ENCODE data around the gene RAB4B. TPM values are rescaled to one million over a fixed set of nuclear protein-coding genes. Genes with fewer than 3 reads are reported as not detected.
"Not testable (repeated sequence)": the region's sequence is repeated elsewhere in the genome, so short reads cannot be mapped to it uniquely, and the experiment has no call there.

The RAB4B gene
- total RNA-seq, 4 donors from 2014 or later = 22.9 to 26.6 (median 23.2) TPM

- DNase-seq (ENCODE audit: extremely low spot score); H3K27me3 ChIP-seq; H3K27ac ChIP-seq (replicated peaks in 1 of 4); intact Hi-C loops (cut with DNase I); H3K9me3 ChIP-seq; H3K4me3 ChIP-seq: not testable (repeated sequence)
- peaks cover 0 to 14% (median 4%) of the 10 kb centered on the region in 4 donors for H3K4me1 ChIP-seq
- H3K36me3 ChIP-seq = peaks cover 9 to 26% (median 18%) of the 10 kb centered on the region in 4 donors
- 78% methylated on average over 28 of the region's 29 CpGs for WGBS
Measured at GRCh38 chr19:40826699-40827385, 48.8 kb downstream of the RAB4B start.

GRCh38 chr19:40827386-40828247 is 49.6 kb downstream of the RAB4B start:
- no peak for DNase-seq (ENCODE audit: extremely low spot score)
- H3K4me1 ChIP-seq = peaks cover 0 to 14% (median 3%) of the 10 kb centered on the region in 4 donors
- no peak overlapping the region for H3K4me3 ChIP-seq
- H3K9me3 ChIP-seq = no peaks in the 10 kb centered on the region
- no peak for TF ChIP-seq POLR2A (IDR thresholded peaks at IDR 0.05; ENCODE audit: low read depth)
- no peak for TF ChIP-seq POLR2AphosphoS5 (IDR thresholded peaks at IDR 0.05)
- no peak for TF ChIP-seq CTCF (IDR thresholded peaks at IDR 0.05)
- no peak for TF ChIP-seq EP300 (IDR thresholded peaks at IDR 0.05)
- peaks cover 9 to 26% (median 18%) of the 10 kb centered on the region in 4 donors for H3K36me3 ChIP-seq
- intact Hi-C loops (cut with DNase I) = no loop called here
- no peak overlapping the region for H3K27ac ChIP-seq (replicated peaks in 1 of 4)
- H3K27me3 ChIP-seq = no peaks in the 10 kb centered on the region
- 95% methylated on average over 22 of the region's 22 CpGs for WGBS

GRCh38 chr19:40829205-40829604 is 51.2 kb downstream of the RAB4B start:
- Histone ChIP-seq H3K27ac (replicated peaks in 1 of 4) (no peak overlapping the region), H3K9me3 (no peaks in the 10 kb centered on the region), H3K36me3 (peaks cover 9 to 26% (median 18%) of the 10 kb centered on the region in 4 donors), H3K27me3 (no peaks in the 10 kb centered on the region), H3K4me3 (no peak overlapping the region), H3K4me1 (no peaks in the 10 kb centered on the region)
- TF ChIP-seq POLR2A (IDR thresholded peaks at IDR 0.05; ENCODE audit: low read depth) (no peak), CTCF (IDR thresholded peaks at IDR 0.05) (no peak), POLR2AphosphoS5 (IDR thresholded peaks at IDR 0.05) (no peak), EP300 (IDR thresholded peaks at IDR 0.05) (no peak)
- intact Hi-C loops (cut with DNase I) = no loop called here
- no peak for DNase-seq (ENCODE audit: extremely low spot score)

GRCh38 chr19:40830741-40831140 is 52.7 kb downstream of the RAB4B start:
- H3K27ac ChIP-seq (replicated peaks in 1 of 4); H3K4me1 ChIP-seq; intact Hi-C loops (cut with DNase I); H3K4me3 ChIP-seq; H3K9me3 ChIP-seq; DNase-seq (ENCODE audit: extremely low spot score); H3K27me3 ChIP-seq: not testable (repeated sequence)
- WGBS = 94% methylated on average over 16 of the region's 16 CpGs
- H3K36me3 ChIP-seq = peaks cover 9 to 26% (median 18%) of the 10 kb centered on the region in 4 donors

GRCh38 chr19:40831502-40832430 is 53.7 kb downstream of the RAB4B start:
- intact Hi-C loops (cut with DNase I) = no loop called here

GRCh38 chr19:40832431-40832790 is 54.4 kb downstream of the RAB4B start:
- H3K4me1 ChIP-seq; H3K4me3 ChIP-seq; H3K27me3 ChIP-seq; intact Hi-C loops (cut with DNase I); H3K27ac ChIP-seq (replicated peaks in 1 of 4); DNase-seq (ENCODE audit: extremely low spot score); H3K9me3 ChIP-seq: not testable (repeated sequence)
- 78% methylated on average over 4 of the region's 4 CpGs for WGBS
- peaks cover 3 to 17% (median 8%) of the 10 kb centered on the region in 4 donors for H3K36me3 ChIP-seq

More at GRCh38 chr19:40831502-40832430, 53.7 kb downstream of the RAB4B start:
- H3K4me3 ChIP-seq = no peak overlapping the region
- WGBS = 68% methylated on average over 6 of the region's 7 CpGs
- peaks cover 9 to 23% (median 15%) of the 10 kb centered on the region in 4 donors for H3K36me3 ChIP-seq
- H3K27ac ChIP-seq (replicated peaks in 1 of 4) = no peak overlapping the region
- DNase-seq (ENCODE audit: extremely low spot score) = no peak
- TF ChIP-seq EP300 (IDR thresholded peaks at IDR 0.05) (no peak), POLR2AphosphoS5 (IDR thresholded peaks at IDR 0.05) (no peak), CTCF (IDR thresholded peaks at IDR 0.05) (no peak), POLR2A (IDR thresholded peaks at IDR 0.05; ENCODE audit: low read depth) (no peak)
- no peaks in the 10 kb centered on the region for H3K27me3 ChIP-seq
- H3K9me3 ChIP-seq = no peaks in the 10 kb centered on the region
- H3K4me1 ChIP-seq = no peaks in the 10 kb centered on the region

GRCh38 chr19:40833728-40834533 is 55.9 kb downstream of the RAB4B start:
- H3K4me3 ChIP-seq; H3K4me1 ChIP-seq; H3K36me3 ChIP-seq; H3K27me3 ChIP-seq; H3K9me3 ChIP-seq; H3K27ac ChIP-seq (replicated peaks in 1 of 4); intact Hi-C loops (cut with DNase I); DNase-seq (ENCODE audit: extremely low spot score): not testable (repeated sequence)
- WGBS = 63% methylated on average over 7 of the region's 7 CpGs

Measured in esophagus muscularis mucosa (tissue), 4 donors.